GM12873 (cell line): ENCODE measurements around the gene QRFP.

Experiments
- CTCF ChIP-seq: IDR thresholded peaks from 2 replicates; pipeline ENCODE4 v1.5.1; 2012; ENCODE audit warnings: low read depth, mild to moderate bottlenecking, moderate library complexity, low read length, control low read depth; ENCODE audit not compliant: insufficient read depth; ENCODE audit errors: missing control alignments

Gene QRFP

GRCh38 chr9:130919559-130920145, 23.0 kb upstream of the QRFP start:
- no peak for TF ChIP-seq CTCF

- TF ChIP-seq CTCF, result no peak
Observed at GRCh38 chr9:130918826-130919558, 22.4 kb upstream of the QRFP start.

- TF ChIP-seq CTCF, result no peak
Observed at GRCh38 chr9:130918101-130918825, 21.7 kb upstream of the QRFP start.

GRCh38 chr9:130917168-130917960, 20.8 kb upstream of the QRFP start:
- TF ChIP-seq CTCF, result no peak

GRCh38 chr9:130915096-130915447, 18.5 kb upstream of the QRFP start:
- TF ChIP-seq CTCF, result no peak

- no peak for TF ChIP-seq CTCF
Observed at GRCh38 chr9:130914417-130915095, 17.9 kb upstream of the QRFP start.
